NCI-H128 (cell line): ENCODE measurements around the gene TBCD.
"Not testable (repeated sequence)": the region's sequence is repeated elsewhere in the genome, so short reads cannot be mapped to it uniquely, and the experiment has no call there.

Experiments used
- DNase-seq: peaks from one replicate; lab custom pipeline; 2025; ENCODE audit not compliant: unreplicated experiment; lab: John Stamatoyannopoulos, UW

The TBCD gene

GRCh38 chr17:82949361-82949760 lies 197.5 kb downstream of the TBCD start:
- DNase-seq: no peak

GRCh38 chr17:82949984-82950383 lies 198.1 kb downstream of the TBCD start:
- DNase-seq: no peak

- DNase-seq: no peak
Observed at GRCh38 chr17:82950525-82951102, 198.7 kb downstream of the TBCD start.

GRCh38 chr17:82952019-82952418 lies 200.2 kb downstream of the TBCD start:
- DNase-seq: no peak

- DNase-seq: not testable (repeated sequence)
Observed at GRCh38 chr17:82955106-82955505, 203.2 kb downstream of the TBCD start.

GRCh38 chr17:82955627-82956026 lies 203.8 kb downstream of the TBCD start:
- not testable (repeated sequence) for DNase-seq

GRCh38 chr17:82956146-82956725 lies 204.4 kb downstream of the TBCD start:
- DNase-seq: no peak

- no peak for DNase-seq
Observed at GRCh38 chr17:82956726-82957468, 205.0 kb downstream of the TBCD start.

GRCh38 chr17:82957469-82957795 lies 205.6 kb downstream of the TBCD start:
- DNase-seq: no peak

- DNase-seq: no peak
Observed at GRCh38 chr17:82957961-82958561, 206.2 kb downstream of the TBCD start.

GRCh38 chr17:82959242-82959930 lies 207.5 kb downstream of the TBCD start:
- DNase-seq: no peak

- no peak for DNase-seq
Observed at GRCh38 chr17:82959990-82960418, 208.1 kb downstream of the TBCD start.

- no peak for DNase-seq
Observed at GRCh38 chr17:82960419-82961271, 208.8 kb downstream of the TBCD start.

GRCh38 chr17:82961366-82962162 lies 209.7 kb downstream of the TBCD start:
- DNase-seq: no peak

GRCh38 chr17:82962163-82962720 lies 210.4 kb downstream of the TBCD start:
- no peak for DNase-seq

- DNase-seq: no peak
Observed at GRCh38 chr17:82963104-82963950, 211.5 kb downstream of the TBCD start.

GRCh38 chr17:82964451-82964850 lies 212.6 kb downstream of the TBCD start:
- not testable (repeated sequence) for DNase-seq

- no peak for DNase-seq
Observed at GRCh38 chr17:82964851-82965341, 213.0 kb downstream of the TBCD start.
